ENCODE data around the gene CAMK1D. TPM values are rescaled to one million over a fixed set of nuclear protein-coding genes. Genes with fewer than 3 reads are reported as not detected.

Gene CAMK1D
- total and polyA plus RNA-seq, 10 of the 15 experiments (the other 5 are each of a cell fraction or from before 2014, with no cell fraction given), result 2.1 to 35.5 (median 14.7) TPM

GRCh38 chr10:12872577-12872976 is 523.2 kb downstream of the CAMK1D start:
- DNase-seq (ENCODE audit: low read depth, low spot score) (no peak), ATAC-seq (no peak), FAIRE-seq (no peak)
- in situ Hi-C loops (cut with MboI), result no loop called here
- Histone ChIP-seq H3K9ac (ENCODE audit: control insufficient read depth, insufficient read depth, low read length) (no peak overlapping the region), H3K4me3 (no peak overlapping the region), H3K4me1 (ENCODE audit: control insufficient read depth, insufficient read depth, low read length) (no peaks in the 10 kb centered on the region), H3K27ac (ENCODE audit: control insufficient read depth, insufficient read depth) (no peak overlapping the region), H3K27me3 (replicated peaks in 1 of 2; ENCODE audit: control insufficient read depth in 2 of 2, insufficient read depth in 2 of 2, low read length in 1 of 2) (no peaks in the 10 kb centered on the region), H3K4me2 (ENCODE audit: control insufficient read depth, insufficient read depth) (no peak overlapping the region), H4K20me1 (ENCODE audit: control insufficient read depth, insufficient read depth) (no peaks in the 10 kb centered on the region), H3K79me2 (ENCODE audit: control insufficient read depth, insufficient read depth, low read length) (no peaks in the 10 kb centered on the region), H2AFZ (ENCODE audit: control insufficient read depth, low read depth, low read length) (no peak overlapping the region), H3K9me3 (replicated peaks; ENCODE audit: control insufficient read depth, insufficient read depth, low read length) (no peaks in the 10 kb centered on the region), H3K36me3 (ENCODE audit: control insufficient read depth in 2 of 2, insufficient read depth in 2 of 2, low read length in 1 of 2) (no peaks in the 10 kb centered on the region)
- TF ChIP-seq NR2C2 (IDR thresholded peaks at IDR 0.05; ENCODE audit: borderline replicate concordance, control insufficient read depth, insufficient read length, low read depth), result no peak
- TF ChIP-seq EZH2 (IDR thresholded peaks at IDR 0.05; ENCODE audit: borderline replicate concordance, control insufficient read depth, low read depth, low read length), result no peak
- TF ChIP-seq IRF3 (IDR thresholded peaks at IDR 0.05), result no peak
- TF ChIP-seq TAF1 (IDR thresholded peaks at IDR 0.05; ENCODE audit: borderline replicate concordance, low read depth, low read length), result no peak
- TF ChIP-seq EED (IDR thresholded peaks at IDR 0.05; ENCODE audit: low read depth), result no peak
- TF ChIP-seq REST (IDR thresholded peaks at IDR 0.05; ENCODE audit: low read depth, low read length), result no peak
- TF ChIP-seq NKRF (conservative IDR thresholded peaks at IDR 0.05), result no peak
- intact Hi-C loops (cut with micrococcal nuclease; ENCODE audit: unreplicated experiment), result no loop called here
- WGBS (ENCODE audit: insufficient coverage, insufficient replicate concordance, low lambda C conversion rate, missing lambda C conversion rate), result 54% methylated on average over 9 of the region's 9 CpGs
- CTCF ChIA-PET, result no interaction called here
- BruUV-seq (replicated peaks), result no TSS peak
- SMC1A ChIA-PET (ENCODE audit: uncharacterized antibody, unreplicated experiment), result interaction anchor here (0.6 kb wide), 1 partner anchor 119 kb away, joined by 3 read pairs; no protein-coding TSS in a partner anchor
- RAD21 ChIA-PET (ENCODE audit: unreplicated experiment), result no interaction called here
- POLR2A ChIA-PET, result no interaction called here

Data from GM12878 (cell line).